PC-9 (cell line): ENCODE data around the gene APOC4.

Experiments used
- CTCF ChIP-seq: fragments of 200-600 bp; sonication (generic); conservative IDR thresholded peaks from 2 replicates; pipeline ENCODE4 v1.6.1; 2017; ENCODE audit warnings: mixed run types, antibody characterized with exemption, mild to moderate bottlenecking, moderate library complexity
- EZH2 ChIP-seq: fragments of 200-600 bp; sonication (generic); IDR thresholded peaks from 2 replicates; pipeline ENCODE4 v1.8.0; 2017; ENCODE audit warnings: antibody characterized with exemption, low read depth

DNA sequence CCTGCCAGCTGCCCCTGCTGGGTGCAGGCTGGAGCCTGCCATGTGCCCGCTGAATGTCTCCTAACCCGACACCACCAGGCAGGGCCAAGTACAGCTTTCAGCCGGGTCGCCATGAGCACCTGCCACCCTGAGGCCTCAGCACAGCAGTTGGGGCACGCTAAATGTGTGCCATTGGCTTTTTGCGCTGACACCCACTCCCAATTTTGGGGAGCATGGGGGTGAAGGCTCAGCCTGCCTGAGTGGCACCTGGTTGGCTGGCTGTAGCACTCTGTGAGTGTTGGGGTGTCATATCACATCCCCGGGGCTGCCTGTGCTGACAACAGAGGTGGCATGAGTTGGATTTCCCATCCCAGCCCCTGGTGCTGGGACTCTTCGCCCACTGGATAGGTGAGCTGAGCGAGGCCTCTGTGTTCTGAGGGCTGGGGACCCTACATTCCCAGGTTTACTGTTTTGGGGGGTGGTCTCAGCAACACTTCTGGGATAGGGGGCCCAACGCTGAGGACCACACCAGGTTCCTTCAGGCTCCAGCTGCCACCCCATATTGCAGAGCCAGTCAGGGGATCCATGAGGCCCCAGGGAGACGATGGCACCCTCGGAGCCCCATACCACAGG is 52.0 kb downstream of the APOC4 start:
- no peak for TF ChIP-seq CTCF
- TF ChIP-seq EZH2, result no peak
